K562 (cell line): Measurements from ENCODE around the gene APC2. TPM values are rescaled to one million over a fixed set of nuclear protein-coding genes. Genes with fewer than 3 reads are reported as not detected.

Source experiments
- ATAC-seq: fragments of 200-7000 bp; cut with Tn5 transposase; 3 replicates; pipeline ENCODE4 v1.9.1; 2020; ENCODE audit warnings: moderate library complexity
- BruUV-seq: library from RNA; stranded (reverse); fragments of 400-500 nt; replicated peaks from 2 replicates; lab custom pipeline; 2021; lab: Mats Ljungman, UMichigan
- CTCF ChIA-PET: fragments of 300-600 bp; formaldehyde crosslinking; extraction: SDS; loops from one replicate; lab custom pipeline; 2021; ENCODE audit warnings: low intra/inter-chr PET ratio; lab: Yijun Ruan, JAX
- POLR2A ChIA-PET: fragments of 300-600, 350-650 bp; sonication (Branson Sonifier 250); formaldehyde crosslinking; extraction: SDS; loops from one replicate; lab custom pipeline; 2021; ENCODE audit warnings: antibody characterized with exemption, inconsistent platforms; lab: Yijun Ruan, JAX
- DNase-seq, 4 experiments: peaks; one replicate each; pipeline versions ENCODE4 v3.0.0 to v3.0.0-alpha.2; 2011 to 2018; ENCODE audit warnings: low spot score in 3 of 4, mixed read lengths in 3 of 4; ENCODE audit errors: extremely low read depth in 1 of 4
- FAIRE-seq: peaks from 2 replicates; lab custom pipeline; 2011; peaks lifted over from hg19 to GRCh38; lab: Jason Lieb, UNC
- H2AFZ ChIP-seq: 2 replicates; pipeline ENCODE4 v1.6.0; 2011; ENCODE audit warnings: low read depth, low read length, control low read depth, inconsistent platforms
- H3K27ac ChIP-seq: fragments of 200-600 bp; 3 replicates; pipeline ENCODE4 v1.8.0; 2011; ENCODE audit warnings: low read depth, mild to moderate bottlenecking, control low read depth, inconsistent platforms, low read length, moderate library complexity, mixed read lengths; ENCODE audit errors: extremely low read depth
- H3K27me3 ChIP-seq, 2 experiments: fragments of 300-600 bp in 1 of 2; 2 replicates in 1 of 2; 3 replicates in 1 of 2; pipeline versions ENCODE4 v1.6.0 to v1.8.0; 2011; ENCODE audit warnings: inconsistent platforms in 2 of 2, low read length in 2 of 2, mild to moderate bottlenecking in 1 of 2, mixed read lengths in 1 of 2, moderate library complexity in 1 of 2; ENCODE audit not compliant: control insufficient read depth in 2 of 2, insufficient read depth in 2 of 2
- H3K36me3 ChIP-seq: fragments of 300-600 bp; 3 replicates; pipeline ENCODE4 v1.8.0; 2011; ENCODE audit warnings: mild to moderate bottlenecking, low read length, inconsistent platforms; ENCODE audit not compliant: control insufficient read depth, insufficient read depth
- H3K4me1 ChIP-seq, 2 experiments: fragments of 200-600 bp in 1 of 2; replicated peaks in 1 of 2; 2 replicates in 1 of 2; 3 replicates in 1 of 2; pipeline versions ENCODE4 v1.5.1 to v1.8.0; 2011; ENCODE audit warnings: inconsistent platforms in 2 of 2, low read length in 2 of 2, mild to moderate bottlenecking in 1 of 2, mixed read lengths in 1 of 2, moderate library complexity in 1 of 2; ENCODE audit not compliant: control insufficient read depth in 2 of 2, insufficient read depth in 2 of 2
- H3K4me2 ChIP-seq: 2 replicates; pipeline ENCODE4 v1.6.1; 2011; ENCODE audit warnings: low read length, control low read depth, inconsistent platforms, mixed read lengths; ENCODE audit not compliant: insufficient read depth
- H3K4me3 ChIP-seq: fragments of 200-600 bp; sonication (generic), shearing (Covaris generic); 2 replicates; pipeline ENCODE4 v1.5.1; 2016; ENCODE audit warnings: control low read depth, inconsistent platforms
- H3K79me2 ChIP-seq: fragments of 200-600 bp; 3 replicates; pipeline ENCODE4 v1.8.0; 2011; ENCODE audit warnings: low read length, inconsistent platforms; ENCODE audit not compliant: control insufficient read depth, insufficient read depth
- H3K9ac ChIP-seq, 2 experiments: 2 replicates each; pipeline versions ENCODE4 v1.6.0 to v1.6.1; 2011; ENCODE audit warnings: low read depth in 2 of 2, low read length in 2 of 2, control low read depth in 1 of 2, inconsistent platforms in 1 of 2, mild to moderate bottlenecking in 1 of 2, mixed read lengths in 1 of 2; ENCODE audit not compliant: insufficient read depth in 1 of 2
- H3K9me1 ChIP-seq: one replicate; pipeline ENCODE4 v1.6.0; 2011; ENCODE audit warnings: inconsistent platforms, mild to moderate bottlenecking, low read length, moderate library complexity; ENCODE audit not compliant: control insufficient read depth, insufficient read depth
- H3K9me3 ChIP-seq: replicated peaks from 2 replicates; pipeline ENCODE4 v1.5.1; 2011; ENCODE audit warnings: low read depth, low read length, inconsistent platforms; ENCODE audit not compliant: control insufficient read depth, insufficient read depth
- H4K20me1 ChIP-seq: replicated peaks from 2 replicates; pipeline ENCODE4 v1.6.1; 2011; ENCODE audit warnings: low read length, inconsistent platforms, mixed read lengths; ENCODE audit not compliant: control insufficient read depth, insufficient read depth
- FIP1L1 ChIP-seq: fragments of 200-400 bp; formaldehyde crosslinking; IDR thresholded peaks from 2 replicates; pipeline ENCODE4 v1.6.1; 2018; ENCODE audit warnings: mild to moderate bottlenecking, low read depth, low read length; ENCODE audit not compliant: poor library complexity, severe bottlenecking
- JUNB ChIP-seq: fragments of 450-650 bp; formaldehyde crosslinking; conservative IDR thresholded peaks from 2 replicates; pipeline ENCODE4 v1.4.0; 2020; ENCODE audit warnings: mild to moderate bottlenecking
- NFE2 ChIP-seq: IDR thresholded peaks from 2 replicates; pipeline ENCODE4 v1.6.1; 2014; ENCODE audit warnings: antibody characterized with exemption, low read depth
- NR2C2 ChIP-seq, 2 experiments: fragments of 200-800 bp in 1 of 2; sonication (Bioruptor generic) in 1 of 2; sonication (generic) in 1 of 2; formaldehyde crosslinking in 1 of 2; IDR thresholded peaks; 2 replicates each; pipeline versions ENCODE4 v1.6.1 to v1.8.0; 2016 to 2022; ENCODE audit warnings: mild to moderate bottlenecking in 1 of 2, missing compliant biosample characterization in 1 of 2, missing genetic modification characterization in 1 of 2, missing genetic modification reagents in 1 of 2
- NRF1 ChIP-seq, 2 experiments: fragments of 450-650 bp; IDR thresholded peaks in 1 of 2; conservative IDR thresholded peaks in 1 of 2; 2 replicates each; pipeline ENCODE4 v1.6.1; 2014; ENCODE audit warnings: mild to moderate bottlenecking in 2 of 2
- PRMT5 ChIP-seq: sonication (generic); formaldehyde crosslinking; IDR thresholded peaks from 2 replicates; pipeline ENCODE4 v1.5.0; 2020; ENCODE audit warnings: missing genetic modification reagents
- TCFL5 ChIP-seq: fragments of 250-450 bp; sonication (Bioruptor Pico); conservative IDR thresholded peaks from 2 replicates; pipeline ENCODE4 v1.6.1; 2021; ENCODE audit warnings: mild to moderate bottlenecking, moderate library complexity, matching md5 sums
- WHSC1 ChIP-seq: IDR thresholded peaks from one replicate; pipeline ENCODE4 v1.6.1; 2012; ENCODE audit warnings: low read length, control low read depth, inconsistent platforms
- WGBS: fragments of 100-300 bp; shearing (Covaris generic); methylation state at CpG from one replicate; pipeline ENCODE4 v1.1.6; 2016; ENCODE audit warnings: low coverage, mixed read lengths; ENCODE audit not compliant: insufficient coverage; ENCODE audit errors: missing lambda C conversion rate; 5-methylcytosine and 5-hydroxymethylcytosine counted together
- in situ Hi-C: fragments of 300-500 bp; cut with MboI; formaldehyde crosslinking; loops from 4 replicates; pipeline ENCODE4 v1.15.0; 2018; ENCODE audit warnings: inconsistent platforms, mixed read lengths
- intact Hi-C: fragments of 100-400 bp; cut with micrococcal nuclease; formaldehyde crosslinking; loops from 2 replicates; pipeline ENCODE4 v1.14.2; 2022
- polyA plus RNA-seq, 8 experiments: library from polyadenylated mRNA; depleted of rRNA in 4 of 8; stranded (reverse) in 5 of 8; unstranded in 3 of 8; fragments of >200 nt; fragmentation: Nextera tagmentation in 2 of 8; fragmentation: Illumina TruSeq in 1 of 8; extraction: Ambion mirVana in 2 of 8; extraction: Trizol in 1 of 8; gene quantifications; 2 replicates each; pipeline versions ENCODE4 v1.2.1 to v1.2.3, GENCODE V29; 2011 to 2014; ENCODE audit warnings: inconsistent platforms in 1 of 8, missing spikeins in 1 of 8
- total RNA-seq, 7 experiments: library from RNA; depleted of rRNA in 6 of 7; stranded (reverse); fragments of >200 nt in 6 of 7; fragmentation: Illumina TruSeq in 2 of 7; extraction: Trizol in 2 of 7; gene quantifications; 2 replicates each; pipeline versions ENCODE4 v1.2.1 to v1.2.3, GENCODE V29; 2011 to 2021; ENCODE audit warnings: low replicate concordance in 1 of 7
- TF ChIP-seq, protein P1 (sequence below): sonication (generic); formaldehyde crosslinking; IDR thresholded peaks from 2 replicates; pipeline ENCODE4 v1.5.0; 2020; ENCODE audit warnings: missing genetic modification reagents
- TF ChIP-seq, protein P2 (sequence below): sonication (generic); formaldehyde crosslinking; IDR thresholded peaks from 2 replicates; pipeline ENCODE4 v1.8.1; 2023; ENCODE audit warnings: mild to moderate bottlenecking, missing genetic modification reagents
- TF ChIP-seq, protein P3 (sequence below), 3 experiments: IDR thresholded peaks in 2 of 3; conservative IDR thresholded peaks in 1 of 3; 2 replicates each; pipeline ENCODE4 v1.5.1; 2011 to 2012; ENCODE audit warnings: low read length in 3 of 3, mild to moderate bottlenecking in 3 of 3, control low read depth in 2 of 3, improper control_type of control experiment in 1 of 3, inconsistent platforms in 1 of 3, low read depth in 1 of 3, mixed read lengths in 1 of 3, moderate library complexity in 1 of 3; ENCODE audit not compliant: insufficient read depth in 2 of 3
- TF ChIP-seq, protein P4 (sequence below): conservative IDR thresholded peaks from 2 replicates; pipeline ENCODE4 v1.6.1; 2011; ENCODE audit warnings: low read depth, mild to moderate bottlenecking, low read length; ENCODE audit not compliant: control insufficient read depth

Gene APC2
- total and polyA plus RNA-seq, 9 of the 15 experiments (the other 6 are each of a cell fraction or from before 2014, with no cell fraction given) = 0.01 to 0.40 (median 0.05) TPM; not detected in 3

DNA sequence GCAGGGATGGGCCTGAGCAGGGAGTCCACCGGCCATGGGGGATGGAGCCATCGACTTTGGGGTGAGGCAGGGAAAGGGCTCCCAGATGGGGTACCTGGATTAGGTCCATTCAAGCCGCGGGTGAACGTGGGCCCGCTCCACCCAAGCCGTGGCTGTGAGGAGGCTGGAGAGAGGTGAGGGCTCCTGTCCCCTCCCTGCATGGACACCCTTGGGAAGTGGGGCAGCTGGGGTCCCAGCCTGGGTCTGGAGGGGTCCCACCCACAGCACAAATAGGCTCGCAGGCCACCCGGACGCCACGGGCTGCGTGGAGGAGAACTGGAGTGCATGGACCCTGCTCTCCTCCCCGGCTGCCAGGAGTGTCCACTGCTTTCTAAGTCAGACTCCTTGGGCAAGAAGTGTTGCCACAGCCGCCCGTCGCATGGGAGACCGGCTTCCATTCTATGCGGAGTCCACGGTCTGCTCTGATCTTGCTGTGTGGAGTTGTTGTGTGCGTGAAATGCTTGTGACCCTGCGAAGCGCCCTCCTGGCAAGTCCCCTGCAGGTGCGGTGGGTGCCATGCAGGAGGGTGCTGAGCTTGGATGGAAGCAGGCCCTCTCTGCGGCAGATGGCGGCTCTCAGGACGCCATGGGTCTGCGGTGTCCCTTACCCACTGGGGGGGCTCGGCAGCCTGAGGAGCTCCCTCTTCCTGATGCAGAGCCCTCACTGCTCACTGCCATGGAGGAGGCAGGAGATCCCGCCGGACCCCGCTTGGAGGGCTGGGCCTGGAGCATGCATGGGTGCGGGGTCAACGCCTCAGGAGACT lies 40.5 kb upstream of the APC2 start (continued):
- TF ChIP-seq NR2C2 (CRISPR knock-in tag; IDR thresholded peaks at IDR 0.05) (no peak), NR2C2 (tag; IDR thresholded peaks at IDR 0.05) (no peak), FIP1L1 (no peak), PRMT5 (CRISPR knock-in tag) (no peak), WHSC1 (no peak), TCFL5 (CRISPR knock-in tag) (no peak), JUNB (CRISPR knock-in tag) (no peak)
- TF ChIP-seq, protein P1, sequence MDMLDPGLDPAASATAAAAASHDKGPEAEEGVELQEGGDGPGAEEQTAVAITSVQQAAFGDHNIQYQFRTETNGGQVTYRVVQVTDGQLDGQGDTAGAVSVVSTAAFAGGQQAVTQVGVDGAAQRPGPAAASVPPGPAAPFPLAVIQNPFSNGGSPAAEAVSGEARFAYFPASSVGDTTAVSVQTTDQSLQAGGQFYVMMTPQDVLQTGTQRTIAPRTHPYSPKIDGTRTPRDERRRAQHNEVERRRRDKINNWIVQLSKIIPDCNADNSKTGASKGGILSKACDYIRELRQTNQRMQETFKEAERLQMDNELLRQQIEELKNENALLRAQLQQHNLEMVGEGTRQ = no peak

DNA sequence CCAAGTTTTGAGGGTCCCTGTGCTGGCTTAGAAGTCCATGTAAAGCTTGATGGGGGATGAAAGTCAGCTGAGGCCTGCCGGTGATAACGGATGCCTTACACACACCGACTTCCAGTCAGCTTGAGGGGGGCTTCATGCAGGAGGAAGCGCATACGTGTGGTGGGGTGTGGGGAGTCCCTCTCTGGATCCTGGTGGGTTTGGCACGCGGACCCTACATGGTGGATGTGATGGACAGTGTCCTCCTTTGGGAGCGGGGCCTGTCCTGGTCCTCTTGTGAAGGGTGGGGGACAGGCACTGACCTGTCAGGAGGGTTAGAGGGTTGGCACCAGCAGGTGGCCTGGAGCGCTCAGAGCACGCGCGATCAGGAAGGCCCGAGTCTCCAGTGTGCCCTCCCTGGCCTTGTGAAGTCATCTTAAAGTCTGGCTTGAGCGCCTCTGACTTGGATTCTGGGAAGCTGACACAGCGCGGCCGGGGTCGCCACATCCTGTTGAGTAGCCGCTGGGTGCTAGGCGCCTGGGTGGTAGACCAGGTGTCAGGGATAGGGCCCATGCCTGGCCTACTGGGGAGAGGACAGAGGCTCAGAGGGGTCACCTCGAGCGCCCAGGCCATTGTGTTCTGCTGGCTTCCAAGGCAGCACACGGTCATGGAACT lies 39.7 kb upstream of the APC2 start:
- POLR2A ChIA-PET = interaction anchor here (0.5 to 1.5 kb wide), 4 partner anchors 31 to 141 kb away, joined by 3 read pairs; partner anchors contain the start of genes CIRBP and FAM174C
- TF ChIP-seq NRF1 (conservative IDR thresholded peaks at IDR 0.05 in 1 of 2, IDR thresholded peaks at IDR 0.05 in 1 of 2) (peak in 1 of 2 experiments; percentile 25; a peak in 1 of 4 replicates), NFE2 (no peak; the same call in 1 of the 2 replicates)
- TF ChIP-seq, protein P2, sequence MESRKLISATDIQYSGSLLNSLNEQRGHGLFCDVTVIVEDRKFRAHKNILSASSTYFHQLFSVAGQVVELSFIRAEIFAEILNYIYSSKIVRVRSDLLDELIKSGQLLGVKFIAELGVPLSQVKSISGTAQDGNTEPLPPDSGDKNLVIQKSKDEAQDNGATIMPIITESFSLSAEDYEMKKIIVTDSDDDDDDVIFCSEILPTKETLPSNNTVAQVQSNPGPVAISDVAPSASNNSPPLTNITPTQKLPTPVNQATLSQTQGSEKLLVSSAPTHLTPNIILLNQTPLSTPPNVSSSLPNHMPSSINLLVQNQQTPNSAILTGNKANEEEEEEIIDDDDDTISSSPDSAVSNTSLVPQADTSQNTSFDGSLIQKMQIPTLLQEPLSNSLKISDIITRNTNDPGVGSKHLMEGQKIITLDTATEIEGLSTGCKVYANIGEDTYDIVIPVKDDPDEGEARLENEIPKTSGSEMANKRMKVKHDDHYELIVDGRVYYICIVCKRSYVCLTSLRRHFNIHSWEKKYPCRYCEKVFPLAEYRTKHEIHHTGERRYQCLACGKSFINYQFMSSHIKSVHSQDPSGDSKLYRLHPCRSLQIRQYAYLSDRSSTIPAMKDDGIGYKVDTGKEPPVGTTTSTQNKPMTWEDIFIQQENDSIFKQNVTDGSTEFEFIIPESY (CRISPR knock-in tag) = peak; percentile 96
- TF ChIP-seq, protein P3, sequence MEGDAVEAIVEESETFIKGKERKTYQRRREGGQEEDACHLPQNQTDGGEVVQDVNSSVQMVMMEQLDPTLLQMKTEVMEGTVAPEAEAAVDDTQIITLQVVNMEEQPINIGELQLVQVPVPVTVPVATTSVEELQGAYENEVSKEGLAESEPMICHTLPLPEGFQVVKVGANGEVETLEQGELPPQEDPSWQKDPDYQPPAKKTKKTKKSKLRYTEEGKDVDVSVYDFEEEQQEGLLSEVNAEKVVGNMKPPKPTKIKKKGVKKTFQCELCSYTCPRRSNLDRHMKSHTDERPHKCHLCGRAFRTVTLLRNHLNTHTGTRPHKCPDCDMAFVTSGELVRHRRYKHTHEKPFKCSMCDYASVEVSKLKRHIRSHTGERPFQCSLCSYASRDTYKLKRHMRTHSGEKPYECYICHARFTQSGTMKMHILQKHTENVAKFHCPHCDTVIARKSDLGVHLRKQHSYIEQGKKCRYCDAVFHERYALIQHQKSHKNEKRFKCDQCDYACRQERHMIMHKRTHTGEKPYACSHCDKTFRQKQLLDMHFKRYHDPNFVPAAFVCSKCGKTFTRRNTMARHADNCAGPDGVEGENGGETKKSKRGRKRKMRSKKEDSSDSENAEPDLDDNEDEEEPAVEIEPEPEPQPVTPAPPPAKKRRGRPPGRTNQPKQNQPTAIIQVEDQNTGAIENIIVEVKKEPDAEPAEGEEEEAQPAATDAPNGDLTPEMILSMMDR (IDR thresholded peaks at IDR 0.05 in 2 of 3, conservative IDR thresholded peaks at IDR 0.05 in 1 of 3; ENCODE audit: insufficient read depth in 2 of 3, low read depth in 1 of 3, low read length in 3 of 3) = 0 out of 6 replicates have a peak, but pooled peaks of 1 of the 3 experiments have one; percentile 8
- TF ChIP-seq, protein P4, sequence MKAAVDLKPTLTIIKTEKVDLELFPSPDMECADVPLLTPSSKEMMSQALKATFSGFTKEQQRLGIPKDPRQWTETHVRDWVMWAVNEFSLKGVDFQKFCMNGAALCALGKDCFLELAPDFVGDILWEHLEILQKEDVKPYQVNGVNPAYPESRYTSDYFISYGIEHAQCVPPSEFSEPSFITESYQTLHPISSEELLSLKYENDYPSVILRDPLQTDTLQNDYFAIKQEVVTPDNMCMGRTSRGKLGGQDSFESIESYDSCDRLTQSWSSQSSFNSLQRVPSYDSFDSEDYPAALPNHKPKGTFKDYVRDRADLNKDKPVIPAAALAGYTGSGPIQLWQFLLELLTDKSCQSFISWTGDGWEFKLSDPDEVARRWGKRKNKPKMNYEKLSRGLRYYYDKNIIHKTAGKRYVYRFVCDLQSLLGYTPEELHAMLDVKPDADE = 0 out of 2 replicates have a peak, but pooled peaks have one; percentile 44

More for the DNA sequence above, 39.7 kb upstream of the APC2 start:
- in situ Hi-C loops (no loop called here), intact Hi-C loops (no loop called here)
- H3K9ac ChIP-seq = peak overlapping the region; percentile 93 to 98
- CTCF ChIA-PET = no interaction called here
- WGBS = 63% methylated on average over 22 of the region's 23 CpGs
- no peak for ATAC-seq
- no peak for FAIRE-seq
- H3K36me3 ChIP-seq = peaks cover 62% of the 10 kb centered on the region; the same call in 2 of the 3 replicates
- no peak overlapping the region for H2AFZ ChIP-seq
- H3K27me3 ChIP-seq = no peaks in the 10 kb centered on the region
- H3K27ac ChIP-seq = peak overlapping the region; percentile 99
- peaks cover 29 to 80% of the 10 kb centered on the region in 2 experiments for H3K4me1 ChIP-seq
- H3K4me3 ChIP-seq = peak overlapping the region; percentile 99
- H3K9me1 ChIP-seq = peaks cover 17% of the 10 kb centered on the region
- no TSS peak for BruUV-seq
- peaks cover 77% of the 10 kb centered on the region for H3K79me2 ChIP-seq
- H3K9me3 ChIP-seq = no peaks in the 10 kb centered on the region
- H4K20me1 ChIP-seq = peaks cover 54% of the 10 kb centered on the region
- DNase-seq = peak in 1 of 4 experiments; percentile 60
- peak overlapping the region; percentile 84 for H3K4me2 ChIP-seq
